Activated CD8-positive, alpha-beta T cell treated with anti-CD3 and anti-CD28 coated beads, Interleukin-2, amount 10 ng/mL, durations not matched to agents 7 days and 5 days (primary cell): ENCODE data around the gene TCERG1. TPM values are rescaled to one million over a fixed set of nuclear protein-coding genes. Genes with fewer than 3 reads are reported as not detected.
"Not testable (repeated sequence)": the region's sequence is repeated elsewhere in the genome, so short reads cannot be mapped to it uniquely, and the experiment has no call there.

Source experiments
- ATAC-seq: fragments of 150-1000 bp; cut with Tn5 transposase; one replicate; pipeline ENCODE4 v1.10.0; 2021; ENCODE audit warnings: moderate library complexity
- CTCF ChIA-PET: fragments of 350-600 bp; sonication (Branson Sonifier 250); formaldehyde crosslinking; loops from one replicate; lab custom pipeline; 2021; ENCODE audit warnings: antibody characterized with exemption; lab: Charles Lee
- POLR2A ChIA-PET: fragments of 350-600 bp; sonication (Branson Sonifier 250); formaldehyde crosslinking; loops from one replicate; lab custom pipeline; 2021; ENCODE audit warnings: antibody characterized with exemption; lab: Charles Lee
- DNase-seq: peaks from one replicate; pipeline ENCODE4 v3.0.0-alpha.2; 2020
- H3K27ac Mint-ChIP-seq: one replicate; pipeline ENCODE4 v1.8.0; 2021; ENCODE audit warnings: mild to moderate bottlenecking, mixed read lengths
- H3K27me3 Mint-ChIP-seq: one replicate; pipeline ENCODE4 v1.8.0; 2021; ENCODE audit warnings: low read depth, mixed read lengths
- H3K36me3 Mint-ChIP-seq: one replicate; pipeline ENCODE4 v1.8.0; 2021; ENCODE audit warnings: low read depth, mixed read lengths
- H3K4me1 Mint-ChIP-seq: one replicate; pipeline ENCODE4 v1.8.0; 2021; ENCODE audit warnings: low read depth, mixed read lengths
- H3K4me3 Mint-ChIP-seq: one replicate; pipeline ENCODE4 v1.8.0; 2021; ENCODE audit warnings: mild to moderate bottlenecking, mixed read lengths
- H3K9me3 Mint-ChIP-seq: one replicate; pipeline ENCODE4 v1.8.0; 2022; ENCODE audit warnings: mixed read lengths; ENCODE audit not compliant: insufficient read depth
- total RNA-seq, 2 experiments: library from RNA; stranded (reverse); gene quantifications; one replicate each; pipeline ENCODE4 v1.2.3, GENCODE V29; 2021

TCERG1 gene
- total RNA-seq, 2 experiments from 2014 or later, result 86.5 to 94.0 TPM

DNA sequence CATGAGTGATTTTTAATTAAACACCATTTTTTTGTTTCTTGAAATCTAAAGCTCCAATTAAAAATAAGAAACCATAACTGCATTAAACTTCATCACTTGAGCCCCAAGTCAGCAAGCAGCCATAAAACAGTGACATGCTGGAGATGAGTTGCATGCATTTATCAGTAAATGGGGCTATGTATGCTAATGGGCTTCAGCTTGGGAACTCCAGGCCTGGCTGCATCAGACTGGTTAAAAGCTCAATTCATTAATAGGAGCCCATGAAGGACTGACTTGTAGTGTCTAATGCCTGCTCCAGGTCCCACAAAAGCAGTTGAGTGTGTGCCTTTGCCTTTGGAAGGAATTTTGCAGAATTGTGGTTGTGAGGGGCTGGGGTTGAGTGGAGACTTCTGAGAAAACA, 102.5 kb downstream of the TCERG1 start:
- Mint-ChIP-seq H3K27me3 (peaks cover 19% of the 10 kb centered on the region), H3K9me3 (no peaks in the 10 kb centered on the region), H3K36me3 (no peaks in the 10 kb centered on the region), H3K4me3 (no peak overlapping the region), H3K4me1 (no peaks in the 10 kb centered on the region), H3K27ac (no peak overlapping the region)
- ATAC-seq (no peak), DNase-seq (no peak)
- POLR2A ChIA-PET, result no interaction called here
- CTCF ChIA-PET, result interaction anchor here (0.9 to 1.2 kb wide), 2 partner anchors 16 to 416 kb away, joined by 3 to 5 read pairs; no protein-coding TSS in a partner anchor

DNA sequence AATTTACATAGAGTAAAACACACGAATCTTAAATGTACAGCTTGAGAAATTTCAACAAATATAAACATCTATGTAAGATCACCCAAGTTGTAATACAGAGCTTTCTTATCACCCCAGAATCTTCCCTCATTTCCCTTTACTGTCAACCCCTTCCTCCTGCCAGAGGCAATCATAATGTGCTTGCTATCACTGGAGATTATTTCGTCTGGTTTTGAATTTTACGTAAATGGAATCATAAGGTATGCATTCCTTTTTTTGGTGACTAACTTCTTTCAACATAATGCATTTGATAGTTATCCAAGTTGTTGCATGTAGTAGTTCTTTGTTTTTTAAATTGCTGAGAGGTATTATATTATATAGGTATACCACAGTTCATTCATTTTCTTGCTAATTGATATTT, 106.3 kb downstream of the TCERG1 start:
- ChIA-PET CTCF (interaction anchor here (0.9 to 1.5 kb wide), 2 partner anchors 11 kb away, joined by 3 to 4 read pairs; no protein-coding TSS in a partner anchor), POLR2A (no interaction called here)
- DNase-seq, result no peak
- no peaks in the 10 kb centered on the region for H3K9me3 Mint-ChIP-seq
- H3K27ac Mint-ChIP-seq, result no peak overlapping the region
- ATAC-seq, result no peak
- H3K4me3 Mint-ChIP-seq, result no peak overlapping the region
- H3K27me3 Mint-ChIP-seq, result peaks cover 19% of the 10 kb centered on the region
- no peaks in the 10 kb centered on the region for H3K4me1 Mint-ChIP-seq
- H3K36me3 Mint-ChIP-seq, result no peaks in the 10 kb centered on the region

GRCh38 chr5:146556884-146557283, 109.8 kb downstream of the TCERG1 start:
- ATAC-seq, POLR2A ChIA-PET, DNase-seq, H3K27ac Mint-ChIP-seq, H3K4me1 Mint-ChIP-seq, H3K36me3 Mint-ChIP-seq, H3K27me3 Mint-ChIP-seq, H3K4me3 Mint-ChIP-seq, CTCF ChIA-PET, H3K9me3 Mint-ChIP-seq: not testable (repeated sequence)

- Mint-ChIP-seq H3K9me3 (no peaks in the 10 kb centered on the region), H3K4me1 (no peaks in the 10 kb centered on the region), H3K27me3 (peaks cover 2% of the 10 kb centered on the region), H3K4me3 (no peak overlapping the region), H3K27ac (no peak overlapping the region), H3K36me3 (no peaks in the 10 kb centered on the region)
- ChIA-PET POLR2A (no interaction called here), CTCF (no interaction called here)
- ATAC-seq (no peak), DNase-seq (no peak)
These were observed 113.2 kb downstream of the TCERG1 start for GRCh38 chr5:146560205-146560812.

Other genes with a start within 250 kb of the TCERG1 start
- 10 to 100 TPM; 19.4 to 19.7 TPM for gene RBM27, start 243.7 kb upstream of the TCERG1 start, total RNA-seq
- under 1 TPM in 1 of 2 experiments, not detected in 1; 0.13 TPM for gene POU4F3, start 108.5 kb upstream of the TCERG1 start, total RNA-seq
- not detected for gene GPR151, start 68.9 kb downstream of the TCERG1 start, total RNA-seq